RPMI8226 (cell line): ENCODE measurements around the gene CHST8.

ENCODE experiments used
- DNase-seq: peaks from one replicate; pipeline ENCODE4 v3.0.0-alpha.2; 2015

Gene CHST8

GRCh38 chr19:33675501-33676124 lies 53.9 kb downstream of the CHST8 start:
- no peak for DNase-seq

GRCh38 chr19:33676999-33677665 lies 55.4 kb downstream of the CHST8 start:
- no peak for DNase-seq

DNA sequence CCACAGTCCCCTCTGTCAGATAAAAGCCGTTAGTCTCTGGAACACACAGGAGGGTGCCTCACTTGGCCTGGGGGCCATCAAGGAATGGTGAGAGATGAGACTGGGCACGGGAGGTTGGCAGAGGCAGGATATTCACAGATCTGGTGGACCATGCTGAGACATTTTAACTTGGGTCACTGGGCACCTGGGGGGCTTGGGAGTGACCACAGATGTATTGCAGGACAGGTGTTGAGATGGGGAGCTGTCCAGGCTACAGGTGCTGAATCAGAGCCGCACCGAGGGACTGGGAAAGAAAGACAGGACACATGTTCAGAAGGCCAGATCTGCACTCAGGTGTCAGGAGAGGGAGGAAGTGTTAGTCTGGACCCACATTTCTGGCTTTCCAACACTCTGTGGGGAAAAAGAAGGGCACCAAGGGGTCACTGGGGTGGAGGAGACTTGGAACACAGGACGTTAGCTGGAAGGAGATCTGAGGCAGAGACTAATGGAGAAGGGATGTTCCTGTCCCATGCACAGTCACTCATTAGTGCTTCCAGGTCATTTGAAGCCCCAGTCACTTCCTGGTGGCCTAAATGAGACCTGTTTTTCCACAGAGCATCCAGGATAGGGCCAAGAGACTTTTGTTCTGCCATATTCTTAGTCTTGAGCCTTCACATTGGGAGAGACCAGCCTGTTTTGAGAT lies 56.1 kb downstream of the CHST8 start:
- peak; percentile 12 for DNase-seq

DNA sequence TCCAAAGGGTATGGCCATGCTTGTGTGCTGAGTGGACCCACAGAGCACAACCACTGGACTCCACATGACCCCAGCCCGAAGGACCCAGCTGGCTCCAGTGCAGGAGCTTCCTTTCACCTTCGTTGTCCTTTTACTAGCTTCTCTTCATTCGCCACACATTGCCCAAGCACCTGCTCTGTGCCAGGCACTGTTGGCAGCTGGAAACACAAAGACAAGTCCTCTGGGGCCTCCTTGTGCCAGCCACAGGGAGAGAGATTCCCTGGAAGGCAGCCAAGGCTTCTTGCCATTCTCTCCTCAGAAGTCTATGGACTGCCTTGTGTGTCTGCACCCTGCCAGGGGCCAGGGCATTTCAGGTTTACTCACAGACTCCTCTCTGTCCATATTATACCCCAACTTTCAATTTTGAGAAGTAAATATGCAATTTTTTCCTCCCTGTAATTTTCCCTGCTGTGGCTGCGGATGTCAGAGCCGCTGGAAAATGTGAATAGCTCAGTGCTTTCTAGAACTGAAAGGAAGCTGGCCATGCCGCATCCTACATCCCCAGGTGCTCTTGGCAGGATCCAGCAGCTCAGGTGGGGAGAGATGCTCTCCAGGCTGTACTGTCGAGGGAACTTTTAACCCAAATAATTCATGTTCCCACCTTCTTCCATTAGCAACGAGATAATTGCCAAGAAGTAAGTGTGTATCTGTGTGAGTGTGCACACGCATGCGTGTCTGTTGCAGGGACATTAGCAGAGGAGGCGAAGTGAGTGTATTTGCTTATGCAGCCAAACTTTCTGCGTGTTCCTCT lies 57.2 kb downstream of the CHST8 start:
- DNase-seq = peak; percentile 53

- no peak for DNase-seq
Observed at GRCh38 chr19:33679696-33680095, 57.9 kb downstream of the CHST8 start.

DNA sequence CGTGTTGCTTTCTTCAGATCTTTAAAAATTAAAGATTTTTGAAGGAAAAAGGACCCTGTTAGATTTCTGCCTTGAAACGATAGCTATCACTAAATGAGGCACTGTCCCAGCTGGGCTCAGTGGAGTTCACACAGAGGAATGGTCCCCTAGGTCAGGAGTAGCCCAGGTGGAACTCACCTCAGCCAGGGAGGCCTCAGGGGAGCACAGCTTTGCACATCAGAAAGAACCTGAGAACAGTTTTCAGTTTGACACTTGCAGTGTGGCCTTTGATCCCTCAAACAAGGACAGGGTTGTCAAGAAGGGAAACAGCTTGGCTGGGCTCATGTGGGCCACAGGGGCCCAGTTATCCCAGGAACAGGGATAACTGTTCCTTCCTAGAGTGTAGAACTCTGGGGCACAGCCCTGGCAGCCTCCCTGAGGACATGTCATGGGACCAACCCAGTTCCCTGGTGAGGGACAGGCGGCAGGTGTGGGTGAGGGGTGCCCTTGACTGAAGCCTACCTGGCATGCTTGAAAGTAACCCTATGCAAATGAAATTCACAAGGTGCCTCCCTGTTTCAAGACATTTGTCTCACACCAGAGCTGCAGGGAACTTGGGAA lies 59.4 kb downstream of the CHST8 start:
- no peak for DNase-seq

DNA sequence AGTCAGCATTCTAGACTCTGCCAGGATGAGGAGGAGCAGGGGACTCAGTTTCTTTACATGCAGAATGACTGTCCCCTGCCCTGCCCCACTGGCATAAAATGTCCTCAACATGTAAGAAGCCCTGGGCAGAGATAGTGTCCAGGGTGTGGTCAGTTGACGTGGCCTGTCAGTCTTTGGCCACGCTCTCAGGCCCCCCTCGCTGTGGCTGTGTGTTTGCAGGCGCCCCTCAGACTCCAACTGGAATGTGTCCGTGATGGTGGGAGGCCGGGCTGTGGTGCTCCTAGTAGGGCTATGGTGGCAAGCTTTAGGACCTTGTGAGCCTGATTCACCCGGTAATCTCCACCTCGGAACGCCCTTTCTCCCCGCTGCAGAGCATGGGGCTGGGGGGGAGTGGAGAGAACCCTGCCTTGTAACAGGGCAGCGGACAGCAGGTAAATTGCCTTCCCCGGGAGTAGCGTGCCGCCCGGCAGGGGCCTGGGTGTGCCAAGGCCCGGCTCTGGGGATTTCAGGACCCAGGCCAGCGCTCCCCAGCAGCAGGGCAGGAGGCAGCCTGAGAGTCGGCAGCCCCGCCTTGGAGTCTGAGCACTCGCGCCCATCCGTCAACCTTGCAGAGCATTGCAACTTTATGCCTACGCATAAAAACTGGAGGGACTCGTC lies 62.3 kb downstream of the CHST8 start:
- DNase-seq = no peak

GRCh38 chr19:33684538-33685232 lies 62.9 kb downstream of the CHST8 start:
- DNase-seq = no peak

- DNase-seq = no peak
Observed at GRCh38 chr19:33685541-33685940, 63.8 kb downstream of the CHST8 start.

- DNase-seq = no peak
Observed at GRCh38 chr19:33686262-33686661, 64.5 kb downstream of the CHST8 start.

GRCh38 chr19:33686687-33687480 lies 65.1 kb downstream of the CHST8 start:
- DNase-seq = no peak

GRCh38 chr19:33687481-33688170 lies 65.9 kb downstream of the CHST8 start:
- no peak for DNase-seq

GRCh38 chr19:33688171-33688992 lies 66.6 kb downstream of the CHST8 start:
- DNase-seq = no peak

DNA sequence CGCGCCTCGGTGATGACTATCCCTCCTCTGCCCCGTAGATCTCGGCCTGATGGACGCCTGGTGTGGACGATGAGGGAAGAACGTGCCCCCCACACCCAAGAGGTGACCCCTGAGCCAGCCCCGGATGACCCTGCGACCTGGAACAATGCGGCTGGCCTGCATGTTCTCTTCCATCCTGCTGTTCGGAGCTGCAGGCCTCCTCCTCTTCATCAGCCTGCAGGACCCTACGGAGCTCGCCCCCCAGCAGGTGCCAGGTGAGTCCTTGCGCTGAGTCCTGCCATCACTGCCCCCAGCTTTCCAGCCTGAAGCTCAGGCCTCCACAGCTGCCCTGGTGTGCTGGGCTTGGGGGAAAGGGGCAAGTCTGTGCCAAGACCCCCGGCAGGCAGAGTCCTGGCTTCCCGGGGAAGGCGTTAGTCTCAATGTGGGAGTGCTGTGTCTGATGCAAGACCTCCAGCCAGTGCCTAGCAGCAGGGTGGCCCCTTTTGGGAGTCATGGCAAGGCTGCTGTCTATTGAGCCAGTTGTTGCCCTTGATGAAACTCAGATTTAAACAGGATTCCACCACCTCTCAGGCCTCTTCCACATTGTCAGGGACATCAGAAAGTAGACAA lies 67.5 kb downstream of the CHST8 start:
- no peak for DNase-seq

GRCh38 chr19:33689868-33690267 lies 68.1 kb downstream of the CHST8 start:
- no peak for DNase-seq

DNA sequence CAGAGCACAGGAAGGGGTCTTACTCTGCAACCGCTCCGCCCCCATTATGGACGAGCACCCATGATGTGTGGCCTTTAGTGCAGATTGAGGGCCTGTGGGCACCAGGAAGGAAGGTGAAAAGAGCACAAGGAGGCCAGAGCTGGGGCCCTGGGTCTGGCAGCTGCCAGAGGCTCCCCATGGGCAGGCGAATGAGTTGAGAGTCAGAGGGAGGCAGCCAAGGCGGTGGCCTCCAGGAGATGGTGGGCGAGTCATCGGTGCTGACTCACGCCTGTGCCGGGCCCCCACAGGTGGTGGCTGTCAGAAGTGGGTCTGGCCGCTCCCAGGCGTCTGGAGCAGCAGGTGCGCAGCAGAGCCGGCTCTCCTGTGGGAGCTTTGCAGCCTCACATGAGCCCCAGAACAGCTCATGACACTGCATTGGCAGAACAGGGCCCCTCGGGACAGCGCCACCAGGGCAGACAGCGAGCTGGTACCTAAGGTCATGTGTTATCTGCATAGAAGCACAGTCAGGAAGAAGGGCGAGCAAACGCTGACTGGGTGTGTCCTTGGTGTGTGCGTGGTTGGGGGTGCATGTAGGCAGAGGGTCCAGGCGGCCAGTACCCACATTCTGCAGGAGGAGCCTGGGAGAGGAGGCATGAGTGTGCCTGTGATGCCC lies 68.8 kb downstream of the CHST8 start:
- no peak for DNase-seq

DNA sequence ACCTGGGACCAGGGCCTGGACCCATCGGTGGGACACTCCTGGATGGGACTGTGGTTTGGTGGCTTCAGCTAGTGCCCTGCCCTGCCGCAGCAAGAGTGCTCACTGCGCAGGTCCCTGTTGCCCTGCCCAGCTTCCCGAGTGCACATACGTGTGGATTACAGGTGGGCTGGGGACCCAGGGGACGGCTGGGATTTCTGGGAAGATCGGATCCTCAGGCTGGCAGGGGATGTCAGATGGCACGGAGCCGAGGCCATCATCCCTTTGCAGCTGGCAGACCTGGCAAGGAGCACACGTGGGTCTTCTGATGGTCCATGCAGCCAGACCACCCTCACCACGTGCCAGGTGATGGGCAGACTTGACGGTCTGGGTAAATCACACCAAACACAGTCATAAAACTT lies 69.3 kb downstream of the CHST8 start:
- DNase-seq = no peak

- DNase-seq = no peak
Observed at GRCh38 chr19:33691736-33692135, 70.0 kb downstream of the CHST8 start.
